CD4-positive, alpha-beta T cell (primary cell): ENCODE results near the gene ALDH2. TPM values are rescaled to one million over a fixed set of nuclear protein-coding genes. Genes with fewer than 3 reads are reported as not detected.

Experiments used
- ATAC-seq: fragments of 200-7000 bp; cut with Tn5 transposase; one replicate; pipeline ENCODE4 v1.10.0; 2022; ENCODE audit warnings: mild to moderate bottlenecking; ENCODE audit not compliant: poor library complexity
- CTCF ChIA-PET: fragments of 350-600 bp; sonication (Branson Sonifier 250); formaldehyde crosslinking; loops from one replicate; lab custom pipeline; 2021; ENCODE audit warnings: antibody characterized with exemption, inconsistent platforms; lab: Charles Lee
- POLR2A ChIA-PET: fragments of 350-600 bp; sonication (Branson Sonifier 250); formaldehyde crosslinking; loops from one replicate; lab custom pipeline; 2021; ENCODE audit warnings: antibody characterized with exemption, inconsistent platforms; lab: Charles Lee
- DNase-seq, 14 experiments: peaks; one replicate each; pipeline ENCODE4 v3.0.0-alpha.2; 2013 to 2020; ENCODE audit warnings: mixed read lengths in 2 of 14
- H3K27ac ChIP-seq, 2 donors: one replicate each; pipeline versions ENCODE4 v1.5.1 to v1.7.0; 2013; ENCODE audit warnings: low read length in 2 of 2, low read depth in 1 of 2, mild to moderate bottlenecking in 1 of 2
- H3K27me3 ChIP-seq, 2 experiments: 1 replicate in 1 of 2; 2 replicates in 1 of 2; pipeline versions ENCODE4 v1.6.1 to v1.7.0; 2013; ENCODE audit warnings: low read length in 2 of 2, control low read depth in 1 of 2, mild to moderate bottlenecking in 1 of 2, moderate library complexity in 1 of 2; ENCODE audit not compliant: insufficient read depth in 2 of 2, control insufficient read depth in 1 of 2
- H3K36me3 ChIP-seq: one replicate; pipeline ENCODE4 v1.6.1; 2013; ENCODE audit warnings: low read length, control low read depth; ENCODE audit not compliant: insufficient read depth
- H3K4me1 ChIP-seq: one replicate; pipeline ENCODE4 v1.6.1; 2013; ENCODE audit warnings: low read length, control low read depth; ENCODE audit not compliant: insufficient read depth
- H3K4me3 ChIP-seq: one replicate; pipeline ENCODE4 v1.5.1; 2013; ENCODE audit warnings: mild to moderate bottlenecking, low read length, moderate library complexity
- H3K9me3 ChIP-seq, 2 experiments: 1 replicate in 1 of 2; 2 replicates in 1 of 2; pipeline versions ENCODE4 v1.6.1 to v1.7.0; 2013; ENCODE audit warnings: low read length in 2 of 2, mild to moderate bottlenecking in 2 of 2, control low read depth in 1 of 2, moderate library complexity in 1 of 2; ENCODE audit not compliant: control insufficient read depth in 1 of 2, insufficient read depth in 1 of 2
- H3K27ac Mint-ChIP-seq: one replicate; pipeline ENCODE4 v1.8.0; 2020; ENCODE audit warnings: mixed read lengths
- H3K27me3 Mint-ChIP-seq: one replicate; pipeline ENCODE4 v1.8.0; 2021; ENCODE audit warnings: mixed read lengths
- H3K36me3 Mint-ChIP-seq: one replicate; pipeline ENCODE4 v1.8.0; 2021; ENCODE audit warnings: low read depth, mixed read lengths
- H3K4me1 Mint-ChIP-seq: one replicate; pipeline ENCODE4 v1.8.0; 2021; ENCODE audit warnings: low read depth, mixed read lengths
- H3K4me3 Mint-ChIP-seq: one replicate; pipeline ENCODE4 v1.8.0; 2020; ENCODE audit warnings: mild to moderate bottlenecking, mixed read lengths
- H3K9me3 Mint-ChIP-seq: one replicate; pipeline ENCODE4 v1.8.0; 2020; ENCODE audit warnings: mixed read lengths
- intact Hi-C, 2 experiments: fragments of 100-400 bp; cut with DNase I in 1 of 2; cut with micrococcal nuclease in 1 of 2; formaldehyde crosslinking; loops; one replicate each; pipeline versions ENCODE4 v1.15.1 to v1.9.0; 2023 to 2025; cut with DNase I, micrococcal nuclease
- total RNA-seq, 174 experiments: library from RNA in 2 of 174; stranded (reverse) in 2 of 174; gene quantifications; one replicate each; pipeline ENCODE4 v1.2.3 and lab custom pipeline; 2021 to 2026
- TF ChIP-seq, protein P1 (sequence below): fragments of 200-600 bp; IDR thresholded peaks from one replicate; pipeline ENCODE4 v1.8.0; 2022; ENCODE audit warnings: antibody characterized with exemption, mild to moderate bottlenecking

Gene ALDH2
- total RNA-seq, 2 experiments from 2014 or later: 2.0 to 2.1 TPM

DNA sequence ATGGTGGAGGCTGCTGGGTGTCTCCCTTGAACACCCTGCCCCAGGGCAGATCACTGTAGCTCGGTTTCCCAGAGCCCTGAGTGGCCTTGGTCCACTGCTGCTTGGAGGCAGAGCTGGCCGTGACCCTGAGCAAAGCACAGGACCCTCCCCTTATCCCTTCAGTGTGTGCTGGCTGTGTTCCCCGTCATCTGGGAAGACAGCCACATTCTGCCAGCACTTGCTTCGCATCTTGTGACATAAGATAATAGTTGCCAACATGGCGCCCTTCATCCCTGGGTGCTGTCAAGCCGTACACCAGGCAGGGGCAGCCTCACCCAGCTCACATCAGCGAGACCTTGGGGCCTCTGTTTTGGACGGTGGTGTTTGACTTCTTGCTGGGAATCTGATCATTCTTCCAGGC lies 12.1 kb upstream of the ALDH2 start:
- no peaks in the 10 kb centered on the region for H3K9me3 ChIP-seq
- no peak overlapping the region for H3K4me3 Mint-ChIP-seq
- H3K36me3 ChIP-seq: peaks cover 25% of the 10 kb centered on the region
- TF ChIP-seq, protein P1, sequence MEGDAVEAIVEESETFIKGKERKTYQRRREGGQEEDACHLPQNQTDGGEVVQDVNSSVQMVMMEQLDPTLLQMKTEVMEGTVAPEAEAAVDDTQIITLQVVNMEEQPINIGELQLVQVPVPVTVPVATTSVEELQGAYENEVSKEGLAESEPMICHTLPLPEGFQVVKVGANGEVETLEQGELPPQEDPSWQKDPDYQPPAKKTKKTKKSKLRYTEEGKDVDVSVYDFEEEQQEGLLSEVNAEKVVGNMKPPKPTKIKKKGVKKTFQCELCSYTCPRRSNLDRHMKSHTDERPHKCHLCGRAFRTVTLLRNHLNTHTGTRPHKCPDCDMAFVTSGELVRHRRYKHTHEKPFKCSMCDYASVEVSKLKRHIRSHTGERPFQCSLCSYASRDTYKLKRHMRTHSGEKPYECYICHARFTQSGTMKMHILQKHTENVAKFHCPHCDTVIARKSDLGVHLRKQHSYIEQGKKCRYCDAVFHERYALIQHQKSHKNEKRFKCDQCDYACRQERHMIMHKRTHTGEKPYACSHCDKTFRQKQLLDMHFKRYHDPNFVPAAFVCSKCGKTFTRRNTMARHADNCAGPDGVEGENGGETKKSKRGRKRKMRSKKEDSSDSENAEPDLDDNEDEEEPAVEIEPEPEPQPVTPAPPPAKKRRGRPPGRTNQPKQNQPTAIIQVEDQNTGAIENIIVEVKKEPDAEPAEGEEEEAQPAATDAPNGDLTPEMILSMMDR: no peak
- ATAC-seq: no peak
- ChIA-PET CTCF (no interaction called here), POLR2A (no interaction called here)
- intact Hi-C loops: loop anchor here in 1 of 2 experiments (2.0 kb wide), 1 partner anchor 58 kb away; no protein-coding TSS in a partner anchor
- H3K27me3 ChIP-seq: no peaks in the 10 kb centered on the region
- peaks cover 8% of the 10 kb centered on the region for H3K4me1 ChIP-seq
- H3K27me3 Mint-ChIP-seq: no peaks in the 10 kb centered on the region
- H3K4me3 ChIP-seq: no peak overlapping the region
- H3K4me1 Mint-ChIP-seq: peaks cover 6% of the 10 kb centered on the region
- DNase-seq: no peak
- no peak overlapping the region for H3K27ac Mint-ChIP-seq
- no peak overlapping the region for H3K27ac ChIP-seq
- H3K9me3 Mint-ChIP-seq: no peaks in the 10 kb centered on the region
- H3K36me3 Mint-ChIP-seq: peaks cover 38% of the 10 kb centered on the region

DNA sequence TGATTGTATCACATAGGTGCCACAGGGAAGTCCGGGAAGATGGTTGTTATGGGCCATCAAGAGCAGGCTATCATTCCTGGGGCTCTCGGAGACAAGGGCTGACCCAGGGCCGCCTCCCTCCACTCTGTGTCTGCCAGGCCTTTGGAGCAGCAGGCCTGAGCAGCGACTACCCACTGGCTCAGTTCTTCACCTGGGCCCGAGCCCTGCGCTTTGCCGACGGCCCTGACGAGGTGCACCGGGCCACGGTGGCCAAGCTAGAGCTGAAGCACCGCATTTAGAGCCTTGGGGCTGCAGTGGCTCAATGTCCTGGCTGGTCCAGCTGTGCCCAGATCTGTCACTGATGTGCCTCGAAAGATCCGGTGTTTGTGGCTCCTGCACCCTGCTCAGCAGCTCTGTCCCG lies 10.5 kb upstream of the ALDH2 start:
- ChIA-PET CTCF (no interaction called here), POLR2A (no interaction called here)
- peaks cover 8% of the 10 kb centered on the region for H3K4me1 ChIP-seq
- H3K27ac ChIP-seq: no peak overlapping the region
- Mint-ChIP-seq H3K27me3 (peaks cover 3% of the 10 kb centered on the region), H3K27ac (no peak overlapping the region), H3K4me3 (no peak overlapping the region), H3K9me3 (no peaks in the 10 kb centered on the region), H3K4me1 (peaks cover 6% of the 10 kb centered on the region), H3K36me3 (peaks cover 25% of the 10 kb centered on the region)
- H3K9me3 ChIP-seq: no peaks in the 10 kb centered on the region
- no peak for DNase-seq
- H3K4me3 ChIP-seq: no peak overlapping the region
- H3K36me3 ChIP-seq: peaks cover 19% of the 10 kb centered on the region
- no peaks in the 10 kb centered on the region for H3K27me3 ChIP-seq
- intact Hi-C loops: no loop called here
- TF ChIP-seq, protein P1: no peak
- ATAC-seq: no peak

- Histone ChIP-seq H3K9me3 (no peaks in the 10 kb centered on the region), H3K36me3 (peaks cover 19% of the 10 kb centered on the region), H3K4me1 (peaks cover 8% of the 10 kb centered on the region), H3K27ac (no peak overlapping the region), H3K27me3 (no peaks in the 10 kb centered on the region), H3K4me3 (no peak overlapping the region)
- TF ChIP-seq, protein P1: no peak
- Mint-ChIP-seq H3K36me3 (peaks cover 23% of the 10 kb centered on the region), H3K4me1 (peaks cover 6% of the 10 kb centered on the region), H3K27ac (no peak overlapping the region), H3K27me3 (peaks cover 4% of the 10 kb centered on the region), H3K4me3 (no peak overlapping the region), H3K9me3 (no peaks in the 10 kb centered on the region)
- ATAC-seq (no peak), DNase-seq (no peak)
- ChIA-PET POLR2A (no interaction called here), CTCF (no interaction called here)
- intact Hi-C loops: no loop called here
Observed at GRCh38 chr12:111756681-111757080, 10.1 kb upstream of the ALDH2 start.
